Measurements from ENCODE around the gene MYOCOS.

GRCh38 chr1:171640225-171640624 lies 18.2 kb downstream of the MYOCOS start:
- TF ChIP-seq EZH2 (IDR thresholded peaks at IDR 0.05; ENCODE audit: insufficient read depth, poor library complexity, severe bottlenecking) (no peak), EZH2phosphoT487 (IDR thresholded peaks at IDR 0.05; ENCODE audit: insufficient read depth, low read depth) (no peak)
